HG03378 (cell line): ENCODE results near the gene POGK.

Experiments used
- ATAC-seq: cut with Tn5 transposase; IDR thresholded peaks from one replicate; pipeline ENCODE4 v1.9.1; 2021; ENCODE audit warnings: mild to moderate bottlenecking, moderate library complexity; ENCODE audit not compliant: unreplicated experiment

The POGK gene

GRCh38 chr1:166900987-166901386, 61.7 kb downstream of the POGK start:
- ATAC-seq = no peak

GRCh38 chr1:166902279-166902678, 63.0 kb downstream of the POGK start:
- ATAC-seq = no peak

GRCh38 chr1:166903232-166903631, 64.0 kb downstream of the POGK start:
- ATAC-seq = peak; percentile 57

- no peak for ATAC-seq
These were observed 65.9 kb downstream of the POGK start for GRCh38 chr1:166905136-166905535.

- ATAC-seq = no peak
These were observed 66.6 kb downstream of the POGK start for GRCh38 chr1:166905900-166906299.
